Nephron progenitor cell (in vitro differentiated cells): Measurements from ENCODE around the gene ABCA3.
"Not testable (repeated sequence)": the region's sequence is repeated elsewhere in the genome, so short reads cannot be mapped to it uniquely, and the experiment has no call there.

Source experiments
- DNase-seq: peaks from one replicate; pipeline ENCODE4 v3.0.0; 2021
- H3K27ac Mint-ChIP-seq: 2 replicates; pipeline ENCODE4 v1.8.0; 2021; ENCODE audit warnings: mild to moderate bottlenecking, moderate library complexity, mixed read lengths
- H3K27me3 Mint-ChIP-seq: 2 replicates; pipeline ENCODE4 v1.8.0; 2021; ENCODE audit warnings: mild to moderate bottlenecking, low read depth, mixed read lengths; ENCODE audit not compliant: poor library complexity
- H3K36me3 Mint-ChIP-seq: 2 replicates; pipeline ENCODE4 v1.8.0; 2021; ENCODE audit warnings: low read depth, mixed read lengths
- H3K4me1 Mint-ChIP-seq: 2 replicates; pipeline ENCODE4 v1.8.0; 2021; ENCODE audit warnings: mixed read lengths
- H3K4me3 Mint-ChIP-seq: 2 replicates; pipeline ENCODE4 v1.8.0; 2021; ENCODE audit warnings: mild to moderate bottlenecking, moderate library complexity, mixed read lengths
- H3K9me3 Mint-ChIP-seq: 2 replicates; pipeline ENCODE4 v1.8.0; 2021; ENCODE audit warnings: mild to moderate bottlenecking, moderate library complexity, mixed read lengths
- CTCF ChIP-seq: fragments of 200-600 bp; sonication (generic); IDR thresholded peaks from 2 replicates; pipeline ENCODE4 v1.5.0; 2021; ENCODE audit warnings: antibody characterized with exemption

ABCA3 gene

DNA sequence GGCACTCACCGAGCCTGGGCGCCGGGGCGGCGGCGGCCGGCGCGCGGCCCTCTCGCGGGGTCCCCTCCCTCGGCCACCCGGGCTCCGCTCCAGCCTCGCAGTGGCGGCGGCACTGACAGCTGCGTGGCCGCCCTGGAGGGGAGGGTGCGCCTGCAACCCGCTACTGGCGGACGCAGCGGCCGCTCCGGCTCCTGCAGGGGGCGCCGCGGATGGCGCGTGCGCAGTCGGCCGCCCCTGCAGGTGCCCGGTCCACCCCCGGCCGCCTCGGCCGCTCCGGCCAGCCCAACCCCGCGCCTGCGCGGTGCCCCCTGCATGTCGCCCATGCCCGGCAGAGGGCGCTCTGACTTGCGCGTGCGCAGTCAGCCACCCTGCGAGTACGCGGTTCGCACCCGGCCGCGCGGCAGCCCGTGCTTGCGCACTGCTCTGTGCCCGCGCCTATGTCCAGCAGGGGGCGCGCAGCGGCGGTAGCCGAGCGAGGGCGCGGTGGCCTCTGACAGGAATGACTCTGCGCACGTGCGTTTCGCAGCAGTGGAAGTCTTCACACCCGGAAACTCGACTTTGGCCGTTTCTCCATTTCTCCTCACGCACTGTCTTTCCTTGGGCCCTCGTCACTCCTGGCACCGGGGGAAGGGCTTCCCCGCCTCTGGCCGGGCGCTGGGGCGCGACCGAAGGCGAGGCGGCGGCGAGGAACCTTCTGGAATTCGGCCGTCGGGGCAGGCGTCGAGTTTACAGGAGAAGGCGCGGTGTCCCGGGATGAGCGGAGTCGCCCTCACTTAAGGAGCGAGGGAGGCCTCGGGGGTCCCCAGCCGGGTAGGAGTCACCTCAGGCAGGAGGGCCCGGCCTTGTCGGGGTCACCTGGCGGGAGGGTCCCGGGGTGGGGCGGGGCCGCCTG, at the start of gene ABCA3:
Gene ABCA3, minus strand, starts transcription at position 165 of the 892 bp plus-strand sequence. CDS start 14,262 bp downstream, outside the sequence.
- TF ChIP-seq CTCF, result peak; percentile 98
- Mint-ChIP-seq H3K27me3 (peaks cover 87% of the 10 kb centered on the region), H3K4me1 (peaks cover 6% of the 10 kb centered on the region), H3K27ac (no peak within 1 kb of the TSS), H3K36me3 (no peaks in the 10 kb centered on the region), H3K4me3 (peak within 1 kb of the TSS; percentile 80), H3K9me3 (peaks cover 7% of the 10 kb centered on the region)
- peak; percentile 97 for DNase-seq

DNA sequence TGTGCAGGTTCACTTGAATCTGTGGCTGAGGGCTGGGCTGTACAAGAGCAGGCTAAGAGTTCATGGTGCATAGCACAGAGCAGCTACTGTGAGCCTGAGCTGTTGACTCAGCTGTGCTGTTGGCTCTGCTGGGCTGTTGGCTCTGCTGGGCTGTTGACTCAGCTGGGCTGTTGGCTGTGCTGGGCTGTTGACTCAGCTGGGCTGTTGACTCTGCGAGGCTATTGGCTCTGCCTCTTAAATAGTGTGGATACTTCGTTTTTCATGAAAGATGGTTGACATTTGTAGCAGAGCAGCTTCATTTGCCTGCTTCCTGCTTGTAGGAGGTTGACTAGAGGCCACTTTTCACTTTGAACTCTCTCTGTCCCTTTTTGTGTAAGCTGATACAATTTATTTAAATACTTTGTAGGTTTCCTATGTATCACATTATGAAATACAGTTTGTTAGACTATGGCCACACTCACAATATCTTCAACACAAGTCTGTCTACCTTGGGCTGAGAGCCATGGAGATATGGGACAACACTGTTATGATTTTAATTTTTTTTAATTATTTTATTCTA, 48.4 kb upstream of the ABCA3 start:
- no peak for TF ChIP-seq CTCF
- H3K9me3 Mint-ChIP-seq, result peaks cover 29% of the 10 kb centered on the region
- H3K27ac Mint-ChIP-seq, result no peak overlapping the region
- H3K27me3 Mint-ChIP-seq, result peaks cover 5% of the 10 kb centered on the region
- H3K36me3 Mint-ChIP-seq, result peaks cover 7% of the 10 kb centered on the region
- H3K4me1 Mint-ChIP-seq, result no peaks in the 10 kb centered on the region
- no peak for DNase-seq
- H3K4me3 Mint-ChIP-seq, result no peak overlapping the region

GRCh38 chr16:2388139-2388874, 47.8 kb upstream of the ABCA3 start:
- H3K27me3 Mint-ChIP-seq, result peaks cover 4% of the 10 kb centered on the region
- no peak for DNase-seq
- H3K27ac Mint-ChIP-seq, result no peak overlapping the region
- H3K9me3 Mint-ChIP-seq, result peaks cover 29% of the 10 kb centered on the region
- no peaks in the 10 kb centered on the region for H3K4me1 Mint-ChIP-seq
- peaks cover 7% of the 10 kb centered on the region for H3K36me3 Mint-ChIP-seq
- H3K4me3 Mint-ChIP-seq, result no peak overlapping the region
- no peak for TF ChIP-seq CTCF

DNA sequence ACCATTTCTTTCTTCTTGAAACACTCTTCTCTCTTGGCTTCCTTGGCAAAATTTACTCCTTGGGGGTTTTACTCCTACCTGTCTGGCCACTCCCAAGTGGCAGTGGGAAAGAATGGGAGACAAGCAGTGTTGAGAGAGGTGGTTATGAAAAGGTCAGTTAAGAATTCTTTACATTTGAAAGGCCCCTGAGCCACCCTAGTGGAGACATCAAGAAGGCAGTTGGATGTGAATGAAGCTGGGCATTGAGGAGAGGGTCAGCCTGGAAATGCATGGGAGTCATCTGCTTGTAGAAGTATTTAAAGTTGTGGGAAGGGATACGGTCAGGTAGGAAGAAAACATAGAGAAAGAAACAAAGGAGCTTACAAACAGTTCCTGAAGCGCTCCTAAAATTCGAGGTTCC, 46.5 kb upstream of the ABCA3 start:
- H3K36me3 Mint-ChIP-seq, result peaks cover 7% of the 10 kb centered on the region
- no peak for DNase-seq
- no peak overlapping the region for H3K4me3 Mint-ChIP-seq
- no peak overlapping the region for H3K27ac Mint-ChIP-seq
- no peaks in the 10 kb centered on the region for H3K4me1 Mint-ChIP-seq
- TF ChIP-seq CTCF, result no peak
- peaks cover 7% of the 10 kb centered on the region for H3K27me3 Mint-ChIP-seq
- peaks cover 29% of the 10 kb centered on the region for H3K9me3 Mint-ChIP-seq

DNA sequence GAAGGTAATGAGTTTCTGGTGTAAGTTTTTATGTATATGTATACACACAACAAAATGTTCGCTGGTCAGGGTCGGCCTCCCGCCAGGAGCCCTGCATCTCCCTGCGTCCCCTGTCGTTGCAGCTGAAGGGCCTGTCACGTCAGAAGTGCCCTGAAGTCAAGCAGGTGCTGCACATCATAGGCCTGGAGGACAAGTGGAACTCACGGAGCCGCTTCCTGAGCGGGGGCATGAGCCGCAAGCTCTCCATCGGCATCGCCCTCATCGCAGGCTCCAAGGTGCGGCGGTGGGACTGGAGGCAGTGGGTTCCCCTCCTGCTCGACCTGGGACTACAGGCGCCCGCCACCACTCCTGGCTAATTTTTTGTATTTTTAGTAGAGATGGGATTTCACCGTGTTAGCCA, 45.5 kb upstream of the ABCA3 start:
- H3K27ac Mint-ChIP-seq, H3K36me3 Mint-ChIP-seq, H3K4me3 Mint-ChIP-seq, DNase-seq, H3K4me1 Mint-ChIP-seq, H3K27me3 Mint-ChIP-seq: not testable (repeated sequence)
- H3K9me3 Mint-ChIP-seq, result peaks cover 29% of the 10 kb centered on the region

GRCh38 chr16:2385190-2385836, 44.8 kb upstream of the ABCA3 start:
- TF ChIP-seq CTCF, result no peak
- peaks cover 7% of the 10 kb centered on the region for H3K36me3 Mint-ChIP-seq
- H3K4me1 Mint-ChIP-seq, result no peaks in the 10 kb centered on the region
- H3K27ac Mint-ChIP-seq, result no peak overlapping the region
- no peak overlapping the region for H3K4me3 Mint-ChIP-seq
- peaks cover 29% of the 10 kb centered on the region for H3K9me3 Mint-ChIP-seq
- H3K27me3 Mint-ChIP-seq, result peaks cover 7% of the 10 kb centered on the region
- DNase-seq, result no peak
